ENCODE measurements around the gene RHOH.

RHOH gene

DNA sequence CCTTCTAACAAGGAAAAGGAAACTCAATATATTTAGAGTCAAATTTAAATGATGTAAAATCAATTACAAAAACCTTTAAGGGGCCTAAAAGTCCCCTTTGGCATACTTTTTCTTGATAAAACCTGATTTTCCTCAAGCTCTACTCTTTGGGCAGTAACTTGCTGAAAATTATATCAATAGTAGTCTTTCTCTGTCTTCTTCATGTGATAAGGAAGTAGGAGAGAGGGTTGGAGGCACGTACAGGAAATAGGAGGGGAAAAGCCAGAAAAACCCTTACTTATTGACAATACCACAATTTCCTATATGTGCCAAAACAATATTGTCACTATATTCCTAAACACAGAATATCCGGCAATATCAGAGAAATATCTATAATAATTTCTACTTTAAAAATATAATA lies 9.6 kb downstream of the RHOH start:
- no peak for DNase-seq

- no peak for DNase-seq
These were observed 12.6 kb downstream of the RHOH start for GRCh38 chr4:40209401-40209800.

GRCh38 chr4:40210776-40211175 lies 13.9 kb downstream of the RHOH start:
- DNase-seq: no peak

DNA sequence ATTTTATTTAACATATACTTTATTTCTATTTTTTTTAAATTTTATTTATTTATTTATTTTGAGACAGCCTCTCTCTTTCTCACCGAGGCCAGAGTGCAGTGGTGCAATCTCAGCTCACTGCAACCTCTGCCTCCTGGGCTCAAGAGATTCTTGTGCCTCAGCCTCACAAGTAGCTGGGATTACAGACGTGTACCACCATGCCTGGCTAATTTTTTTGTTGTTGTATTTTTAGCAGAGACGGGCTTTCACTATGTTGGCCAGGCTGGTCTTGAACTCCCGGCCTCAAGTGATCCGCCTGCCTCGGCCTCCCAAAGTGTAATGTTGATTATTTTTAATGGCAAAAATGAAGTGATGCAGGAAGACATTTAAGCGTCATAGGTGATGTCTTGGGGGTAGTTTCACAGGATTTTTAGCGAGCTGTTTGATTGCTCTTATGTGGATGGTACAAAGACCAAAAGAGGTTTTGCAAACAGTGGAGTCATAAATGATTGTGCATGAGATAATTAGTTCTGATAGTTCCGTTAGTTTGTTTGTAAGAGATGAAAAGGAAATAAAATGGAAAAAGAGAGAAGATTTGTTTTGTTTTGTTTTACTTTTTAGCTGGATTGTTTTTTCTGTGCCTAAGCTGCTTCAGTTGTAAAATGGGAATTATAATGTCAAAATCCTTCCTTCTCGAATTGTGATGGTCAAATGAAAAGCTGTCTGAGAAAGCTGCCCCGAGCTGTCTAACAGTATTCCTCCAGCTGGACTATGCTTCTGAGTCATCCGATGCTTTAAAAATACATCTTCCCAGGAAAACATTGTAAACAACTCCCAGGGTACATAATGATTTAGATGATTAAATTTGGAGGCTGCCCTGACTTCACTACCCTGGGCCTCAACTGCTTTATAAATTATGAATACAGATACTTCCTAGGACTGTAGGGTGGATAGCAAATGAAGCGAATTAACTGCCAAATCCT lies 14.7 kb downstream of the RHOH start:
- no peak for DNase-seq

- no peak for DNase-seq
These were observed 16.1 kb downstream of the RHOH start for GRCh38 chr4:40212674-40213527.

GRCh38 chr4:40214038-40214437 lies 17.2 kb downstream of the RHOH start:
- no peak for DNase-seq

DNA sequence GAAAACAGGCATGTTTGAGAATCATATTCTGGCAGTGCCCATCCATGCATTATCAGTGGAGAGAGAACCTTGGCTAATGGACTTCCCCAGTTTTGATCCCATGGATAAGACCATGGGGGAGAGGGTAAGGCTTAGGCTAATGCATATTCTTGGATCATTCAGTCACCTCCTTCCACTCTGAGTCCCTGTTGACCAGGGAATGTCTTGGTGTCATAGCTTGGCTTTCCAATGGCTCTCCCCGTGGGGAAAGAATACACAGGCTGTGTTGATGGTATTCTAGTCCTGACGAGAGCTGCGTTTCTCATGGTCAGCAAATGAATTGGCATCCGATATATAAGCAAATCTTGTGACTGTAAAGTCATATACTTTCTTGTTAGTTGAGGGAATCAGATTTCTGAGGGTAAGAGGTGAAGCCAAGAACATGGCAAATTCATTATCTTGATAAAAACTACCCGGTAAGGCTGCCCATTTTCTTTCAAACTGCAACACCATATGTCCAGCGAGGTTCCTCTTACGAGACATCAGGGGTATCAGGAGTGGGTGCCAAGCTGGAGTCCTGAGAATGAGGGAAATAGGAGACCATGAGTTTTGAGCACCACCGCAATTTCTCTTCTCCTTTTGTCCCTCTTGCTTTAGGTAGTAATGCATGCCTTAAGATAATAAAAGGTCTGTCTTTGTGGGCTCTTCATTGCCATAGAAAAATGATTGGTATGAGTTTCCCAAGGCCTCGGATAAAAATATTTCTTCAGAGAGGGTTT lies 18.0 kb downstream of the RHOH start:
- DNase-seq: no peak

GRCh38 chr4:40216622-40217366 lies 20.0 kb downstream of the RHOH start:
- DNase-seq: no peak

DNA sequence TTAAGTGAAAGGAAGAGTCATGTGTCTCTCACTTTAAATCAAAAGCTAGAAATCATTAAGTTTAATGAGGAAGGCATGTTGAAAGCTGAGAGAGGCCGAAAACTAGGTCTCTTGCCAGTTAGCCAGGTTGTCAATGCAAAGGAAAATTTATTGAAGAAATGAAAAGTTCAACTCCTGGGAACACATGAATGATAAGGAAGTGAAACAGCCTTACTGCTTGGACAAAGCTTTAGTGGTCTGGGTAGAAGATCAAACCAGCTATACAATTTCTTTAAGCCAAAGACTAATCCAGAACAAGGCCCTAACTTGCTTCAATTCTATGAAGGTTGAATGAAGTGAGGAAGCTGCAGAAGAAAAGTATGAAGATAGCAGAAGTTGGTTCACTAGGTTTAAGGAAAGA lies 24.9 kb downstream of the RHOH start:
- no peak for DNase-seq

DNA sequence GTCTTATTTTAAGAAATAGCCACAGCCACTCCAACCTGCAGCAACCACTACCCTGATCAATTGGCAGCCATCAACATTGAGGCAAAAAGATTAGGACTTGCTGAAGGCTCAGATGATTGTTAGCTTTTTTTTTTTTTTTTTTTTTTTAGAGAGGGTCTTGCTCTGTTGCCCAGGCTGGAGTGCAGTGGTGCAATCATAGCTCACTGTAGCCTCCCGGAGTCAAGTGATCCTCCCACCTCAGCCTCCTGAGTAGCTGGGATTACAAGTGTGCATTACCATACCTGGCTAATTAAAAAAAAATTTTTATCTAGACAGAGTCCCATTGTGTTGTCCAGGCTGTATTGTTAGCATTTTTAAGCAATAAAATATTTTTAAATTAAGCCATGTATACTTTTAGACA lies 26.5 kb downstream of the RHOH start:
- DNase-seq: no peak

DNA sequence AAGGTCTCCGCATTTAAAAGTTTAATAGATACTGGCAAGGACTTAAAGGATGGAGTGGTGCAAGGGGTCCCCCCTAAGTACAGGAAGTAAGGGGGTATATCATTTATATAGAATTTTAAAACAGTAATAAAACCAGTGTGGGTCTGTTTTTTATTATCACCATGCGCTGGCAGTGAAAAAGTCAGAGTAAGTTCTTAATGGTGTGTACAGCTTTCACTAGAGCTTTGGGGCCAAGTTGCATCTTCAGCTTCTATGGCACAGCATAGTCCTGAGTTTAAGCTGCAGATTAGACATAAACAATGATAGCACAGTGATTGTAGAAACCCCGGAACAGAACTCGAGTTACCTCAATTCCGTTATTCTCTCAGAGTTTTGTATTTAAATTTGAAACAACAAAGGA lies 27.6 kb downstream of the RHOH start:
- DNase-seq: no peak

GRCh38 chr4:40225497-40225896 lies 28.7 kb downstream of the RHOH start:
- no peak for DNase-seq

GRCh38 chr4:40227284-40227683 lies 30.5 kb downstream of the RHOH start:
- DNase-seq: peak; percentile 81

DNA sequence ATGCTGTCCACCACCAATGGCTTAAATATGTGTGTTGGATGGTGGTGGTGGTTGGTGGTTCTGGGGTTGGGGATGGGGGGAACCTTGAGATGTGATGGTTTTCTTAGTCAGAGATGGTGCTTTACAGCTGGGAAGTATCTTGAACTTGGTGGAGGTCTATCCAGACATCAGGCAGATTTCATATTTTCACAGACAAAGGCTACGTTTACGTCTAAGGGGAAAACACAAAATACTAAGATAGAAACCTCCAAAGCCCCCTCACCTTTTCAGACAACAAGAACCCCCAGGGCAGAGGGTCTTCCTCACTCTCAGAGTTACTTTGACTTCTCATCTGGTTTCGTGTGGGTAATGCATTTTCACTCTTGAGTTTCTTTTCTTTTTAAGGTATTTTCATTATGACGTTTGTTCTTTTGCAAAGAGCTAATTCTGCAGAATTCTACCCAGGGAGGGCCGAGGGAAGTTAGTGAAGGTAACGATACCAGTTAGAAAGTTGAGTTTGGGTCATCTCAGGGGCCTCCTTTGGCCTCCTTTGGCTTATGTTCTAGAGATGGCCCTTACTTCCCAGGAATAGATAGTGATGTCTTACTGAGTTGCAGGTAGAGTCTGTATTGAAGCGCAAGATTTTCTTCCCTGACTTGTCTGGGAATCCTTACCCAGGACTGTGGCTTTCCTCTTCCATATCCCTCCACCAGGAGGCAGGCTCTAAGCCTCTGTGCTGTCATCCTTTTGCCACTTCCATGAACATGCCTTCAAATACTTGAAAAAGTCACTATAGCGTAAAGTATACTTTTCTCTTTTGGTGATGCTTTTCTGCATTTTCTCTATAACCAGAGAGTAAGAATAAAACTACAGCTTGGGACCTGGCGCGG lies 31.9 kb downstream of the RHOH start:
- DNase-seq: no peak

- no peak for DNase-seq
These were observed 34.6 kb downstream of the RHOH start for GRCh38 chr4:40231316-40231863.

DNA sequence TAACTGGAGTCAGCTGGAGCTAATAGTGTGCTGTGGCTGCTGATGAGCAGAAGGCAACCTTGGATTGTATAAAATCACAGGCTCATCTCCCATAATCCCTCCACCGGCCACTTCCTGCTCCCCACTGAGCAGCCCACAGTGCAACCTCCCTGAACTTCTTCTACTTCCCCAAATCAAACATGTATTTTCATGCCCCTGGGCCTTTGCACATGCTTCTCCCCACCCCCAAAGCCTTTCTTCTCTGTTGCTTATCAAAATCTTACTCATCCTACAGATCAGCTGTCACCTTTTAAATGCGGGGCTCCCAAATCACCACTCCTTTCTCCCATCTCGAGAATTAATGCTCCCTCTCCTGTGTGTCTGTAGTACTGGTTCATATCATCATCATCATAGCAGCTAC lies 35.8 kb downstream of the RHOH start:
- no peak for DNase-seq

GRCh38 chr4:40233227-40233626 lies 36.4 kb downstream of the RHOH start:
- DNase-seq: no peak

GRCh38 chr4:40234519-40235039 lies 37.7 kb downstream of the RHOH start:
- no peak for DNase-seq

DNA sequence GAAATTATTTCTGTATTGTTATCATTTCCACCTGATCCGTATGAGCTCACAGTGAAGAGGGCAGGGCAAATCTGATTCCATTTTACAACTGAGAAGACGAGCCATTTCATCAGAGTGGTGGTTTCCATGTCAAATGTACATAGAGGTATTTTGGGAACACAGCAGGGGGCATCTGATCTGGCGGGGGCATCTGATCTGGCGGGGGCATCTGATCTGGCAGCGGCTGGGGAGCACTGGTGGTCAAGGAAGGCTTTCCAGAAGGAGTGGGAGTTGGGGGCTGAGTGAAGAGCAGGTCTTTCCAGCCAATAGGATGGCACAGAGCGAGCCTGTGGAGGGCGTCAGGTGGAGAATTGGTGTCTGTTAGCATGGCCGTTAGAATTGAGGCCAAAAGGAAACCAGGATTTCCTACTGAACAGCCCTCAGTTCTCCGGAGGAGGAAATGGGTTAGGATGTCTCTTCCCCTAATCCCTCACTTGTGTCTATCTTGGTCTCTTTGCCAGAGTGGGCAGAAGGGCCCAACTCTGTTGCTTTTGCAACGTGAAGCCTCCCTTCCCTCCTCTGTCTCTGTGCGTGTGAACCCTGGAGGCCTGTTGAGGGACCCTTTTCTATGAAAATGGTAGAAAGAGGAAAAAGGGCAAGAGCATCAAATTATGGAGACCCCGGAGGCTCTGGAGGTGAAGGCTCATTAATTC lies 41.3 kb downstream of the RHOH start:
- DNase-seq: peak; percentile 41

Data from stimulated activated CD4-positive, alpha-beta T cell treated with anti-CD3 and anti-CD28 coated beads, Interleukin-1b, Interleukin-23, amount 100 ng/mL, for 48 hours (primary cell).